Measurements from ENCODE around the gene FOXP1.

The FOXP1 gene

GRCh38 chr3:71419369-71419768 is 164.2 kb downstream of the FOXP1 start:
- Histone ChIP-seq H3F3A (ENCODE audit: control insufficient read depth, insufficient read depth) (peaks cover 29% of the 10 kb centered on the region), H3K4me1 (ENCODE audit: control insufficient read depth, low read length) (peaks cover 90% of the 10 kb centered on the region), H3K9me3 (ENCODE audit: control insufficient read depth, insufficient read depth, low read length) (no peaks in the 10 kb centered on the region), H3K4me2 (ENCODE audit: low read length) (peak overlapping the region; percentile 89), H3K36me3 (ENCODE audit: control insufficient read depth, low read length) (peaks cover 6% of the 10 kb centered on the region), H3K9me2 (replicated peaks; ENCODE audit: control insufficient read depth, low read length) (no peaks in the 10 kb centered on the region), H3K79me2 (ENCODE audit: control insufficient read depth, low read length) (peaks cover 85% of the 10 kb centered on the region), H3K4me3 (ENCODE audit: low read length) (peak overlapping the region; percentile 15; the same call in 1 of the 2 replicates), H3K27ac (ENCODE audit: low read depth, low read length) (peak overlapping the region; percentile 96), H3K27me3 (ENCODE audit: control insufficient read depth, low read length) (no peaks in the 10 kb centered on the region), H4K20me1 (ENCODE audit: control insufficient read depth, insufficient read depth, low read depth, low read length) (no peaks in the 10 kb centered on the region)
- TF ChIP-seq EZH2phosphoT487 (IDR thresholded peaks at IDR 0.05; ENCODE audit: borderline replicate concordance, low read length) (no peak), CTCF (IDR thresholded peaks at IDR 0.05; ENCODE audit: low read depth, low read length, poor library complexity, severe bottlenecking) (no peak)

GRCh38 chr3:71417791-71418190 is 165.7 kb downstream of the FOXP1 start:
- no peaks in the 10 kb centered on the region for H3K27me3 ChIP-seq (ENCODE audit: control insufficient read depth, low read length)
- H4K20me1 ChIP-seq (ENCODE audit: control insufficient read depth, insufficient read depth, low read depth, low read length): no peaks in the 10 kb centered on the region
- peaks cover 75% of the 10 kb centered on the region for H3K4me1 ChIP-seq (ENCODE audit: control insufficient read depth, low read length)
- TF ChIP-seq EZH2phosphoT487 (IDR thresholded peaks at IDR 0.05; ENCODE audit: borderline replicate concordance, low read length) (no peak), CTCF (IDR thresholded peaks at IDR 0.05; ENCODE audit: low read depth, low read length, poor library complexity, severe bottlenecking) (no peak)
- peaks cover 85% of the 10 kb centered on the region for H3K79me2 ChIP-seq (ENCODE audit: control insufficient read depth, low read length)
- H3F3A ChIP-seq (ENCODE audit: control insufficient read depth, insufficient read depth): peaks cover 21% of the 10 kb centered on the region
- H3K27ac ChIP-seq (ENCODE audit: low read depth, low read length): peak overlapping the region; percentile 96
- peak overlapping the region; percentile 89 for H3K4me2 ChIP-seq (ENCODE audit: low read length)
- no peaks in the 10 kb centered on the region for H3K9me3 ChIP-seq (ENCODE audit: control insufficient read depth, insufficient read depth, low read length)
- no peaks in the 10 kb centered on the region for H3K9me2 ChIP-seq (replicated peaks; ENCODE audit: control insufficient read depth, low read length)
- H3K36me3 ChIP-seq (ENCODE audit: control insufficient read depth, low read length): peaks cover 3% of the 10 kb centered on the region; the same call in 1 of the 2 replicates
- H3K4me3 ChIP-seq (ENCODE audit: low read length): peak overlapping the region; percentile 54

- Histone ChIP-seq H3F3A (ENCODE audit: control insufficient read depth, insufficient read depth) (peaks cover 14% of the 10 kb centered on the region), H3K4me2 (ENCODE audit: low read length) (peak overlapping the region; percentile 89), H3K36me3 (ENCODE audit: control insufficient read depth, low read length) (peaks cover 3% of the 10 kb centered on the region; the same call in 1 of the 2 replicates), H3K9me3 (ENCODE audit: control insufficient read depth, insufficient read depth, low read length) (no peaks in the 10 kb centered on the region), H3K4me1 (ENCODE audit: control insufficient read depth, low read length) (peaks cover 73% of the 10 kb centered on the region), H3K27me3 (ENCODE audit: control insufficient read depth, low read length) (no peaks in the 10 kb centered on the region), H3K27ac (ENCODE audit: low read depth, low read length) (peak overlapping the region; percentile 96), H3K79me2 (ENCODE audit: control insufficient read depth, low read length) (peaks cover 92% of the 10 kb centered on the region), H4K20me1 (ENCODE audit: control insufficient read depth, insufficient read depth, low read depth, low read length) (no peaks in the 10 kb centered on the region), H3K4me3 (ENCODE audit: low read length) (peak overlapping the region; percentile 54), H3K9me2 (replicated peaks; ENCODE audit: control insufficient read depth, low read length) (no peaks in the 10 kb centered on the region)
- TF ChIP-seq EZH2phosphoT487 (IDR thresholded peaks at IDR 0.05; ENCODE audit: borderline replicate concordance, low read length): no peak
- TF ChIP-seq CTCF (IDR thresholded peaks at IDR 0.05; ENCODE audit: low read depth, low read length, poor library complexity, severe bottlenecking): peak; percentile 64
Observed at GRCh38 chr3:71416876-71417275, 166.7 kb downstream of the FOXP1 start.
